GM21723 (cell line): ENCODE results near the gene LINC00632.

Source experiments
- ATAC-seq: cut with Tn5 transposase; IDR thresholded peaks from one replicate; pipeline ENCODE4 v1.9.1; 2021; ENCODE audit warnings: mild to moderate bottlenecking, moderate library complexity; ENCODE audit not compliant: unreplicated experiment

Gene LINC00632

DNA sequence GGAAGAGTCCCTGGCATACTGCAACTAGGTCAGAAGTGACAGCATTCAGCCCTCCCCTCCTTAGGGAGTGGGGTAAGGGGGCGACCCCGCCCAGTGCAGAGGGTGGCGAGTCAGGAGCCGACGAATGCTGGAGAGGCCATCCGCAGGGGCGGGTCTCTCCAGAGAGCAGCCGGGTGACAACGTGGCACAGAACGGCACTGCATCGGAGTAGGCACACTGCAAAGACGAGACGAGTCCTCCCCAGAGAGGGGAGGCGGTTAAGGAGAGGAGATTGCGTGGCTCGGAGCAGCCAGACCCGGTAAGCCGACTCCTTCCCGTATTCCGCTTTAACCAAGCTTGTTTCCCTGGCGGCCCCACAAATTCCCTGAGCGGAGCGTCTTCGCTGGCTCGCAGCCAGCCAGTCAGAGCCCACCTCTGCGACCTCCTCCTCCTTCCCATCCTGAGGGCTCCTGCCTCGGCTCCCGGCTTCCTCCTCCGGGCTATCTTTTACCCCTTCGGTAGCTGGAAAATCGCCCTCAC lies 54.9 kb downstream of the LINC00632 start:
- ATAC-seq: no peak

- ATAC-seq: no peak
These were observed 55.7 kb downstream of the LINC00632 start for GRCh38 chrX:140765043-140765784.

- ATAC-seq: peak; percentile 58
These were observed 56.6 kb downstream of the LINC00632 start for GRCh38 chrX:140766024-140766611.

GRCh38 chrX:140767646-140768045 lies 58.1 kb downstream of the LINC00632 start:
- no peak for ATAC-seq

- ATAC-seq: no peak
These were observed 65.7 kb downstream of the LINC00632 start for GRCh38 chrX:140775211-140775610.

- no peak for ATAC-seq
These were observed 66.8 kb downstream of the LINC00632 start for GRCh38 chrX:140776320-140776719.

DNA sequence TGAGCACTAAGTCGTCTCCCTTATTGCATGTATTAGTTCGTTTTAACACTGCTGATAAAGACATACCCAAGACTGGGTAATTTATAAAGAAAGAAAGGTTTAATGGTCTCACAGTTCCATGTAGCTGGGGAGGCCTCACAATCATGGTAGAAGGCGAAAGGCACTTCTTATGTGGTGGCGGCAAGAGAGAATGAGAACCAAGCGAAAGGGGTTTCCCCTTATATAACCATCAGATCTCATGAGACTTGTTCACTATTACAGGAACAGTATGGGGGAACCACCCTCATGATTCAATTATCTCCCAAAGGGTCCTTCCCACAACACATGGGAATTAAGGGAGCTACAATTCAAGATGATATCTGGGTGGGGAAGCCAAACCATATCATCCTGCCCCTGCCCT lies 85.1 kb downstream of the LINC00632 start:
- ATAC-seq: no peak

DNA sequence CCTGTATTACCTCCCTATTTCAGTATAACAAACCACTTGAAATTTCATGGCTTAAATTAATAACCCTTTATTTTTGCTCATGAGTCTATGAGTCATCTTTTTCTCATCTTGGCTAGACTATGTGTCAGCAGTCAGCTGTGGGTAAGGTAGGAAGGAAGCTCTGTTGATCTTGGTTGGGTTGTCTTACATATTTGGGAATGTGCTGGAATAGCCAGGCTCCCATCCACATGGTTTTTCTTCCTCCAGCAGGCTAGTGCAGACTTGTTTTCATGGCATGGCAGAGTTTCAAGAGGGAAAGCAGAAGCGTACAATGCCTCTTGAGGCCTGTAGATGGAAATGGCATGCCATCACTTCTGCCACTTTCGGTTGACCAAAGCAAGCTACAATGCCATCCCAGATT lies 89.7 kb downstream of the LINC00632 start:
- no peak for ATAC-seq

- no peak for ATAC-seq
These were observed 94.7 kb downstream of the LINC00632 start for GRCh38 chrX:140804292-140804691.

DNA sequence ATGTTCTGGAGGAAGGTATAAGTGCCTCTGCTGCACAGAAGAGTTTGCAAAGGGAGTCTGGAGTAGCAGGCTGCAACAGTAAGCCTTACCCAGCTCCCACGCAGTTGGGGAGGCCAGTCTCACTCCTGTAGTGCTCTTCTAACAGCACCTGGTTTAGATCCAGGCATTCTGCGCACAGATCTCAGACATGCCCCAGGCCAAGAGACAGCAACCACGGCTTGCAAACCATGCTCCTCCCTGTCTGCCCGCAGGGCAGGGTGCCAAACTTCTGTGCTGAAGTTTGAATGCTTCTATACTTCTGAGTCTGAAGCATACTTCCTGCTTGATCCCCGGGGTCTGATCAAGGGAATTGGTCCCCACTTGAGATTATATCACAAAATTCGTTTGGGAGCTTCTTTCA lies 106.3 kb downstream of the LINC00632 start:
- ATAC-seq: no peak

GRCh38 chrX:140817943-140818342 lies 108.4 kb downstream of the LINC00632 start:
- peak; percentile 62 for ATAC-seq

DNA sequence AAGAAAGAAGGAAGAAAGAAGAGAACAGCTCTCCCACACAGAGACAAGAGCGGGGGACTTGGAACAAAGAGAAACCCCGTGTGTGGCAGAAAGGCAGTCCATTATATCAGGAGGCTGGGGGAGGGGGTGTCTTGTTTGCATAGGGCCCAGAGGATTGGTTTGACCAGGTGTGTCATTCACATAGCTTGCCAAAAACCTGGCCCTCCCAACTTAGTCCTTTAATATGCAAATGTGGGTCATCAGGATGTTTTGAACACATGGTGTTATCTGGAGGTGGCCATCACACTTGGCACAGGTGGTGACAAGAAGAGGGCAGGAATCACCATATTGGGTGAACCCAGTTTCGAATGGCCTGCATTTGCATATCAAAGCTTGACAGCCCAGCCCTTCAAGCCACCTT lies 111.7 kb downstream of the LINC00632 start:
- no peak for ATAC-seq

GRCh38 chrX:140822184-140822583 lies 112.6 kb downstream of the LINC00632 start:
- no peak for ATAC-seq

DNA sequence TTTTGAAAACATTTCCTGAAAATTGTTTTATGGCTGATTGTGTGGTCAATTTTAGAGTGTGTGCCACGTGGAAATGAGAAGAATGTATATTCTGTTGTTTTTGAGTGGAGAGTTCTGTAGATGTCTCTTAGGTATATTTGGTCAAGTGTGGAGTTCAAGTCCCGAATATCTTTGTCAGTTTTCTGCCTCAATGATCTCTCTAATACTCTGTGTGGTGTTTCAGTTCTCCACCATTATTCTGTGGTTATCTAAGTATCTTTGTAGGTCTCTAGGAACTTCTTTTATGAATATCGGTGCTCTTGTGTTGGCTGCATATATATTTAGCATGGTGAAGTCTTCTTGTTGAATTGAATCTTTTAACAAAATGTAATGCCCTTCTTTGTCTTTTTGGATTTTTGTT lies 113.3 kb downstream of the LINC00632 start:
- ATAC-seq: no peak

DNA sequence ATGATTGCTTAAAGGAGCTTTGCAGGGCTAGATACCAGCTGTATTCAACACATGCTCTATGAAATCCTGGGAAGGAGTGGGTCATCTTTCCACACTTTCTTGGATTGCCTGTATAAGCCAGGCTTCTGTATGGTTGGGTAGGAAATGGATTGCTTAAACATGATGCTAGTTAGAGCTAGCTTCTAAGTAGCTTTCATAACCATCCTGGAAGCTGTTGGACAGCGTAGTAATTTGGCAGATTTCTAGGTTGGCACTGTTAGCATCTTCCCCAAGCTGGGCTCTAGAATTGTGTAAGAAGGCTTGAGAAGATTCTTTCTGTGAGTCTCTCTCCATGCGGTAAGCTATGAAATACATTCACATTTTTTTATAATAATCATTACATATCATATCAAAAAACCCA lies 127.3 kb downstream of the LINC00632 start:
- ATAC-seq: no peak
